Subcutaneous adipose tissue (tissue), 4 donors: ENCODE measurements around the gene CHST9. TPM values are rescaled to one million over a fixed set of nuclear protein-coding genes. Genes with fewer than 3 reads are reported as not detected.

Experiments
- CTCF ChIP-seq: fragments of 450-650 bp; IDR thresholded peaks from one replicate; pipeline ENCODE4 v1.5.1; 2016; ENCODE audit warnings: low read depth, mild to moderate bottlenecking, control low read depth, antibody characterized with exemption, moderate library complexity
- total RNA-seq, 4 donors: library from RNA; depleted of rRNA; stranded (reverse); fragments of >200 nt; gene quantifications; one replicate each; pipeline ENCODE4 v1.1.0, GENCODE V29; 2016

CHST9 gene
- total RNA-seq, 4 donors from 2014 or later: not detected

- no peak for TF ChIP-seq CTCF
Measured at GRCh38 chr18:26919201-26919600, 265.9 kb downstream of the CHST9 start.

DNA sequence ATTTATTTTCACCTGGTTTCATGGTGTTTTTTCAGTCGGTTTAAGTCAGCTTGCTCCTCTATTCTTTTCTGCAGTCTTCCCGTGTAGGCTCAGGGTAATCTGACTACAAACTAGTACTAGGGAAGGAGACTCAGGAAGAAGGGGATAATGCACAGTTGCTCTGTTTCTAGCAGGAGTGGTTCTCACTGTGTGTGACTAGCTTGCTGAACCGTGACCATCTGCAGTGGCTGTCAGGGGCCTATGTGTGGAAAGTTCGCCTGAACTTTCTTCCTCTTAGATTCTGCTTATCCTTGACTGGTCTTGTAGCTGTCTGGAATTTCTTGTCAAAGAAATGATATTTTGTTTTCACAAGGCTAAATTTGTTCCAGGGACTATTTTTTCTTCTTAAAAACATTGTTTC lies 273.3 kb downstream of the CHST9 start:
- no peak for TF ChIP-seq CTCF

GRCh38 chr18:26909599-26910290 lies 275.4 kb downstream of the CHST9 start:
- TF ChIP-seq CTCF: no peak

- no peak for TF ChIP-seq CTCF
Measured at GRCh38 chr18:26908906-26909305, 276.2 kb downstream of the CHST9 start.

DNA sequence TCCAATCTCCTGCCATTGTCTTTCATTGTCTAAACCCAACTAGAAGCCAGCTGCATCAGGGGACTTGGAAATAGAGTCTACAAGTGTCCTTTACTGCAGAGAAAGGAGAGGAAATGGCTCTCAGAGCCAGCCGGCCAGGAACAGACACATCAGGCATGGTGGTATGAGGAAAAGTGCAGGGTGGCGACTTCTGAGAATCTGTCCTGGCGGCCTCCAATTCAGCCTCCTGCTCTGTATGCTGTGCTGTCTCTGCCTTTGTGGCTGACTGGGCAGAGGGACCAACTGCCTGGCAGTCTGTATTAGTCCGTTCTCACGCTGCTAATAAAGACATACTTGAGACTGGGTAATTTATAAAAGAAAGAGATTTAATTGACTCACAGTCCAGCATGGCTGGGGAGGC lies 282.8 kb downstream of the CHST9 start:
- no peak for TF ChIP-seq CTCF

- TF ChIP-seq CTCF: no peak
Measured at GRCh38 chr18:26901020-26901419, 284.1 kb downstream of the CHST9 start.

- TF ChIP-seq CTCF: no peak
Measured at GRCh38 chr18:26894426-26894825, 290.7 kb downstream of the CHST9 start.
